Measurements from ENCODE around the gene LTBP1. TPM values are rescaled to one million over a fixed set of nuclear protein-coding genes. Genes with fewer than 3 reads are reported as not detected.

Gene LTBP1
- polyA plus RNA-seq, 2 of the 4 experiments (the other 2 are of a cell fraction): 23.8 to 30.4 TPM

DNA sequence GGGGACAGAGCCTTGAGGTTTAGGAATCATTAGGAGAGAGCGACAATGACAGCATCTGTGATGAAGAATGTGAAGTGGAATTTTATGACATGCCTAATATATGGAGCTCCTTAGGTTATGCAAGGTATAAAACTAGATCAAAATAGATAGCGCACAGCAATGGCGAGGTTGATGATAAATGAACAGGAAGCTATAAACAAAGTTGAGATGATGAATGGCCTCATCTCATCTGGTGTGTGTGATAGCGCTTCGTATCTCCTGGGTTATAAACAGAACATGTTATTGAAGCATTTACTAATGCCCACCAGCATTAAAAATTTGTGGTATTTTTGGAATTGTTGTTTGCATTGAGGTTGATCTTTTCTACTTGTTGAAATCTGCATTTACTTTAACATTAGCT is 231.5 kb downstream of the LTBP1 start (continued):
- TF ChIP-seq ZSCAN20 (CRISPR knock-in tag; IDR thresholded peaks at IDR 0.05) (no peak), BCL3 (IDR thresholded peaks at IDR 0.05) (no peak), CHD4 (IDR thresholded peaks at IDR 0.05; ENCODE audit: borderline replicate concordance) (no peak)

DNA sequence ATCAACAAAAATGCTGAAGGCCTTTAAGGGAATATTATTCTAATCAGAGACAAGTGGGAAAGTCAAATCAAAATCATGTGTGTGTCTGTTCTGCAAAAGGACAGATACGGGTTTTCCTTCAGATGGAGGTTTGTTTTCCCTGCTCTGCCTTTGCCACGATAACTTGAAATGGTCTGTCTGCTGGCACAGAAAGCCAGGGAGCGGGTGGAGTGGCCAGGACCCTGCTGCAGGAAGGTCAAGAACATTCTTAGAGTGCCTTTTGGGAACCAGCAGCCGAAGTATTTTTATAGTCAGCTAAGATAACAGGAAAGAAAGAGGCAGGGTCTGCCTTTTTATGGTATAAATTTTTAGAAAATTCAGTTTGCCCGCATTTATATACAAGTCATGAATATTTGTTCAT is 234.2 kb downstream of the LTBP1 start:
- no peak for FAIRE-seq
- ATAC-seq: no peak
- CTCF ChIA-PET: interaction anchor here (1.4 kb wide), 1 partner anchor 14 kb away, joined by 5 read pairs; no protein-coding TSS in a partner anchor

DNA sequence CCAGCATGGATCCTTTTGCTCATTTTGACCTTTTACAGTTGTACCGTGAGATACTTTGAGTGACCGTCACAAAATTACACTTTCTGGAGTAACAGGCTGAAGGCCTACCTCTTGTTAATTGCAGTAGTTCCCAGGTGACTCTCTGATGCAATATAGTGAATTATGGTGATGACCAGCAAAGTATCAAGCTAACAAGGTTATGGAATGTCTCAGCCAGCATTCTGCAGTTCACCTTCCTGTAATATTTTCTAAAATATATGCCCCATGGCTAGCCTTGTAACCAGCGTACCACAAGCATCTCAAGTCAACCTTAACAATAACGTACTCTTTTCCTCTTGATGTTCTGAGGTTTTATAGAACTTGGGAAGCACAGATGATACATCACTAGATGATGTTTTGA is 234.7 kb downstream of the LTBP1 start:
- Histone ChIP-seq H3K4me2 (no peak overlapping the region), H3K9me3 (no peaks in the 10 kb centered on the region), H3K4me1 (no peaks in the 10 kb centered on the region), H3K4me3 (no peak overlapping the region), H3K27ac (no peak overlapping the region)
- ChIA-PET CTCF (no interaction called here), POLR2A (no interaction called here)
- DNase-seq (ENCODE audit: low read depth in 1 of 2, low spot score in 1 of 2): no peak
- no peak for TF ChIP-seq MAZ (IDR thresholded peaks at IDR 0.05; ENCODE audit: borderline replicate concordance, low read depth, low read length)
- TF ChIP-seq JUN (IDR thresholded peaks at IDR 0.05): no peak
- TF ChIP-seq FOXS1 (CRISPR knock-in tag; IDR thresholded peaks at IDR 0.05): no peak
- no peak for TF ChIP-seq EP300 (IDR thresholded peaks at IDR 0.05)
- no peak for TF ChIP-seq HMGXB4 (CRISPR knock-in tag; IDR thresholded peaks at IDR 0.05; ENCODE audit: borderline replicate concordance)
- no peak for TF ChIP-seq KDM1A (IDR thresholded peaks at IDR 0.05; ENCODE audit: low read depth)
- no peak for TF ChIP-seq ZNF302 (CRISPR knock-in tag; IDR thresholded peaks at IDR 0.05)
- no peak for TF ChIP-seq RCOR1 (IDR thresholded peaks at IDR 0.05; ENCODE audit: low read depth, low read length)
- TF ChIP-seq, protein P1, sequence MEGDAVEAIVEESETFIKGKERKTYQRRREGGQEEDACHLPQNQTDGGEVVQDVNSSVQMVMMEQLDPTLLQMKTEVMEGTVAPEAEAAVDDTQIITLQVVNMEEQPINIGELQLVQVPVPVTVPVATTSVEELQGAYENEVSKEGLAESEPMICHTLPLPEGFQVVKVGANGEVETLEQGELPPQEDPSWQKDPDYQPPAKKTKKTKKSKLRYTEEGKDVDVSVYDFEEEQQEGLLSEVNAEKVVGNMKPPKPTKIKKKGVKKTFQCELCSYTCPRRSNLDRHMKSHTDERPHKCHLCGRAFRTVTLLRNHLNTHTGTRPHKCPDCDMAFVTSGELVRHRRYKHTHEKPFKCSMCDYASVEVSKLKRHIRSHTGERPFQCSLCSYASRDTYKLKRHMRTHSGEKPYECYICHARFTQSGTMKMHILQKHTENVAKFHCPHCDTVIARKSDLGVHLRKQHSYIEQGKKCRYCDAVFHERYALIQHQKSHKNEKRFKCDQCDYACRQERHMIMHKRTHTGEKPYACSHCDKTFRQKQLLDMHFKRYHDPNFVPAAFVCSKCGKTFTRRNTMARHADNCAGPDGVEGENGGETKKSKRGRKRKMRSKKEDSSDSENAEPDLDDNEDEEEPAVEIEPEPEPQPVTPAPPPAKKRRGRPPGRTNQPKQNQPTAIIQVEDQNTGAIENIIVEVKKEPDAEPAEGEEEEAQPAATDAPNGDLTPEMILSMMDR (IDR thresholded peaks at IDR 0.05): no peak
- no peak for FAIRE-seq
- ATAC-seq: no peak
- 93% methylated on average over 4 of the region's 4 CpGs for WGBS (ENCODE audit: missing lambda C conversion rate)

More for the DNA sequence above, 234.2 kb downstream of the LTBP1 start:
- H3K9me3 ChIP-seq: no peaks in the 10 kb centered on the region
- H3K4me2 ChIP-seq: no peak overlapping the region
- POLR2A ChIA-PET: no interaction called here
- WGBS (ENCODE audit: missing lambda C conversion rate): 89% methylated on average over 5 of the region's 5 CpGs
- no peak overlapping the region for H3K27ac ChIP-seq
- DNase-seq (ENCODE audit: low read depth in 1 of 2, low spot score in 1 of 2): no peak
- TF ChIP-seq CBX2 (IDR thresholded peaks at IDR 0.05; ENCODE audit: borderline replicate concordance, low read depth) (no peak), ZSCAN20 (CRISPR knock-in tag; IDR thresholded peaks at IDR 0.05) (no peak), HEYL (CRISPR knock-in tag; IDR thresholded peaks at IDR 0.05) (no peak), E2F6 (IDR thresholded peaks at IDR 0.05; ENCODE audit: borderline replicate concordance, low read depth) (no peak), JUN (IDR thresholded peaks at IDR 0.05) (no peak), RFX5 (IDR thresholded peaks at IDR 0.05) (no peak), FOXS1 (CRISPR knock-in tag; IDR thresholded peaks at IDR 0.05) (no peak)
- H3K4me1 ChIP-seq: no peaks in the 10 kb centered on the region
- H3K4me3 ChIP-seq: no peak overlapping the region
